H1 (cell line): ENCODE data around the gene ENDOG. TPM values are rescaled to one million over a fixed set of nuclear protein-coding genes. Genes with fewer than 3 reads are reported as not detected.
A peak's percentile ranks its signal among the peaks of the same experiment; 100 is the strongest.

ENCODE experiments used
- BCL11A ChIP-seq, 2 experiments: IDR thresholded peaks; one replicate each; pipeline ENCODE4 v1.6.1; 2011; ENCODE audit warnings: low read depth in 2 of 2, low read length in 2 of 2, mild to moderate bottlenecking in 2 of 2
- BRCA1 ChIP-seq: IDR thresholded peaks from 2 replicates; pipeline ENCODE4 v1.6.1; 2012; ENCODE audit warnings: low read depth, low read length, improper control_type of control experiment
- CEBPB ChIP-seq: IDR thresholded peaks from 2 replicates; pipeline ENCODE4 v1.6.1; 2012; ENCODE audit warnings: low read depth, low read length
- CHD1 ChIP-seq: IDR thresholded peaks from 2 replicates; pipeline ENCODE4 v1.6.1; 2012; ENCODE audit warnings: low read depth, low read length, improper control_type of control experiment
- CHD2 ChIP-seq: IDR thresholded peaks from 2 replicates; pipeline ENCODE4 v1.6.1; 2012; ENCODE audit warnings: low read length, improper control_type of control experiment
- GABPA ChIP-seq: IDR thresholded peaks from 2 replicates; pipeline ENCODE4 v1.6.1; 2011; ENCODE audit warnings: mild to moderate bottlenecking, low read length, moderate library complexity, borderline replicate concordance; ENCODE audit not compliant: insufficient read depth
- GTF2F1 ChIP-seq: IDR thresholded peaks from 2 replicates; pipeline ENCODE4 v1.6.1; 2012; ENCODE audit warnings: low read depth, low read length, improper control_type of control experiment, borderline replicate concordance
- HDAC6 ChIP-seq: IDR thresholded peaks from one replicate; pipeline ENCODE4 v1.7.1; 2012; ENCODE audit warnings: low read depth, mild to moderate bottlenecking, inconsistent platforms, low read length, moderate library complexity
- MAFK ChIP-seq: IDR thresholded peaks from 2 replicates; pipeline ENCODE4 v1.6.1; 2012; ENCODE audit warnings: low read depth, mild to moderate bottlenecking, improper control_type of control experiment, low read length
- POU5F1 ChIP-seq: IDR thresholded peaks from 2 replicates; pipeline ENCODE4 v1.6.1; 2011; ENCODE audit warnings: low read depth, mild to moderate bottlenecking, low read length, moderate library complexity
- RAD21 ChIP-seq, 2 experiments: IDR thresholded peaks in 1 of 2; conservative IDR thresholded peaks in 1 of 2; 2 replicates each; pipeline ENCODE4 v1.6.1; 2011; ENCODE audit warnings: low read depth in 2 of 2, low read length in 2 of 2, improper control_type of control experiment in 1 of 2, inconsistent platforms in 1 of 2, mild to moderate bottlenecking in 1 of 2, moderate library complexity in 1 of 2
- RXRA ChIP-seq: IDR thresholded peaks from 2 replicates; pipeline ENCODE4 v1.6.1; 2011; ENCODE audit warnings: low read depth, mild to moderate bottlenecking, low read length, moderate library complexity; ENCODE audit not compliant: insufficient read depth
- SAP30 ChIP-seq: fragments of 300-600 bp; sonication (generic); IDR thresholded peaks from 2 replicates; pipeline ENCODE4 v1.7.1; 2012; ENCODE audit warnings: low read length, moderate library complexity, mild to moderate bottlenecking, inconsistent platforms; ENCODE audit not compliant: insufficient read depth, insufficient replicate concordance
- TAF7 ChIP-seq: optimal IDR thresholded peaks from 2 replicates; pipeline ENCODE3; 2011; ENCODE audit warnings: low read depth, mild to moderate bottlenecking, inconsistent platforms, low read length, moderate library complexity, borderline replicate concordance
- polyA plus RNA-seq, 7 experiments: library from polyadenylated mRNA; depleted of rRNA in 3 of 7; stranded (reverse) in 5 of 7; unstranded in 2 of 7; fragments of >200 nt in 5 of 7; fragments of 200-250 nt in 2 of 7; gene quantifications; 1 replicate in 5 of 7; 2 replicates in 1 of 7; 4 replicates in 1 of 7; pipeline versions ENCODE4 v1.2.1 to v1.2.3, GENCODE V29; 2011 to 2013; ENCODE audit warnings: missing spikeins in 2 of 7, mixed read lengths in 2 of 7
- total RNA-seq: library from RNA; stranded (reverse); fragmentation: NEBNext Ultra II Directional; extraction: Animal tissue kit (Norgen Biotek cat#: 25700); gene quantifications from 2 replicates; pipeline ENCODE4 v1.2.1, GENCODE V29; 2021

ENDOG gene
- total and polyA plus RNA-seq, 2 of the 8 experiments (the other 6 are each of a cell fraction or from before 2014, with no cell fraction given), result 17.5 to 23.4 TPM

- no peak for TF ChIP-seq HDAC6
- no peak for TF ChIP-seq RXRA
- no peak for TF ChIP-seq BRCA1
- TF ChIP-seq RAD21 (IDR thresholded peaks at IDR 0.05 in 1 of 2, conservative IDR thresholded peaks at IDR 0.05 in 1 of 2; ENCODE audit: low read depth in 2 of 2, low read length in 2 of 2), result peak in 1 of 2 experiments; percentile 10; a peak in 2 of 4 replicates
- TF ChIP-seq POU5F1, result no peak
- no peak for TF ChIP-seq MAFK
- no peak for TF ChIP-seq CHD1
- no peak for TF ChIP-seq CEBPB
- no peak for TF ChIP-seq BCL11A (IDR thresholded peaks at IDR 0.05; ENCODE audit: low read depth in 2 of 2, low read length in 2 of 2)
- no peak for TF ChIP-seq SAP30
- 0 out of 2 replicates have a peak, but pooled peaks have one; percentile 26 for TF ChIP-seq CHD2
- TF ChIP-seq GABPA, result 0 out of 2 replicates have a peak, but pooled peaks have one; percentile 19
- TF ChIP-seq TAF7, result no peak
- TF ChIP-seq GTF2F1, result no peak
These were observed at the start of gene ENDOG (continued) for GRCh38 chr9:128818099-128818838.
